Neural progenitor cell (in vitro differentiated cells): ENCODE data around the gene OR2A14. TPM values are rescaled to one million over a fixed set of nuclear protein-coding genes. Genes with fewer than 3 reads are reported as not detected.
"Not testable (repeated sequence)": the region's sequence is repeated elsewhere in the genome, so short reads cannot be mapped to it uniquely, and the experiment has no call there.

Experiments used
- DNase-seq: peaks from one replicate; pipeline ENCODE4 v3.0.0-alpha.2; 2016; ENCODE audit warnings: low spot score
- H2AFZ ChIP-seq: fragments of 200-600 bp; sonication (generic); replicated peaks from 2 replicates; pipeline ENCODE4 v1.6.1; 2016; ENCODE audit warnings: antibody characterized with exemption
- H3F3A ChIP-seq: fragments of 200-600 bp; sonication (generic); 2 replicates; pipeline ENCODE4 v1.6.1; 2016; ENCODE audit warnings: antibody characterized with exemption, low read depth
- H3K27ac ChIP-seq: fragments of 200-600 bp; sonication (generic); 2 replicates; pipeline ENCODE4 v1.5.1; 2016; ENCODE audit warnings: mild to moderate bottlenecking
- H3K27me3 ChIP-seq: fragments of 200-600 bp; sonication (generic); 2 replicates; pipeline ENCODE4 v1.6.1; 2016; ENCODE audit warnings: mild to moderate bottlenecking, moderate library complexity
- H3K36me3 ChIP-seq: fragments of 200-600 bp; sonication (generic); 2 replicates; pipeline ENCODE4 v1.5.1; 2016
- H3K4me1 ChIP-seq: fragments of 200-600 bp; sonication (generic); 2 replicates; pipeline ENCODE4 v1.6.1; 2016; ENCODE audit warnings: mixed run types
- H3K4me2 ChIP-seq: fragments of 200-600 bp; sonication (generic); 2 replicates; pipeline ENCODE4 v1.6.1; 2016
- H3K4me3 ChIP-seq: fragments of 200-600 bp; sonication (generic); 2 replicates; pipeline ENCODE4 v1.5.1; 2016
- H3K79me2 ChIP-seq: fragments of 200-600 bp; sonication (generic); 2 replicates; pipeline ENCODE4 v1.6.1; 2016; ENCODE audit warnings: low read depth
- H3K9ac ChIP-seq: fragments of 200-600 bp; sonication (generic); 2 replicates; pipeline ENCODE4 v1.6.1; 2016
- H3K9me3 ChIP-seq: fragments of 200-600 bp; sonication (generic); 2 replicates; pipeline ENCODE4 v1.5.1; 2016; ENCODE audit warnings: low read depth
- H4K20me1 ChIP-seq: fragments of 200-600 bp; sonication (generic); 2 replicates; pipeline ENCODE4 v1.6.1; 2016; ENCODE audit warnings: low read depth
- H3K27ac Mint-ChIP-seq: 3 replicates; pipeline ENCODE4 v1.8.0; 2021; ENCODE audit warnings: mixed read lengths
- H3K27me3 Mint-ChIP-seq: 2 replicates; pipeline ENCODE4 v1.8.0; 2022; ENCODE audit warnings: low read depth, mild to moderate bottlenecking, inconsistent platforms, moderate library complexity, mixed read lengths; ENCODE audit not compliant: insufficient read depth
- H3K36me3 Mint-ChIP-seq: 3 replicates; pipeline ENCODE4 v1.8.0; 2021; ENCODE audit warnings: mixed read lengths
- H3K4me1 Mint-ChIP-seq: 3 replicates; pipeline ENCODE4 v1.8.0; 2021; ENCODE audit warnings: mixed read lengths
- H3K4me3 Mint-ChIP-seq: 3 replicates; pipeline ENCODE4 v1.8.0; 2021; ENCODE audit warnings: mild to moderate bottlenecking, moderate library complexity, mixed read lengths
- H3K9me3 Mint-ChIP-seq: 3 replicates; pipeline ENCODE4 v1.8.0; 2020; ENCODE audit warnings: mixed read lengths
- EZH2 ChIP-seq: fragments of 200-600 bp; sonication (generic); IDR thresholded peaks from 2 replicates; pipeline ENCODE4 v1.6.1; 2017; ENCODE audit warnings: antibody characterized with exemption, mild to moderate bottlenecking, moderate library complexity
- EZH2phosphoT487 ChIP-seq: fragments of 200-600 bp; sonication (generic); IDR thresholded peaks from 2 replicates; pipeline ENCODE4 v1.6.1; 2017; ENCODE audit warnings: antibody characterized with exemption
- total RNA-seq: library from RNA; depleted of rRNA; stranded (reverse); fragments of >200 nt; gene quantifications from 2 replicates; pipeline ENCODE4 v1.2.3, GENCODE V29; 2015; ENCODE audit warnings: low replicate concordance
- TF ChIP-seq, protein P1 (sequence below): fragments of 200-600 bp; sonication (generic); IDR thresholded peaks from 2 replicates; pipeline ENCODE4 v1.5.1; 2017; ENCODE audit warnings: antibody characterized with exemption, mild to moderate bottlenecking

Gene OR2A14
- total RNA-seq, 1 donor from 2014 or later = not detected

DNA sequence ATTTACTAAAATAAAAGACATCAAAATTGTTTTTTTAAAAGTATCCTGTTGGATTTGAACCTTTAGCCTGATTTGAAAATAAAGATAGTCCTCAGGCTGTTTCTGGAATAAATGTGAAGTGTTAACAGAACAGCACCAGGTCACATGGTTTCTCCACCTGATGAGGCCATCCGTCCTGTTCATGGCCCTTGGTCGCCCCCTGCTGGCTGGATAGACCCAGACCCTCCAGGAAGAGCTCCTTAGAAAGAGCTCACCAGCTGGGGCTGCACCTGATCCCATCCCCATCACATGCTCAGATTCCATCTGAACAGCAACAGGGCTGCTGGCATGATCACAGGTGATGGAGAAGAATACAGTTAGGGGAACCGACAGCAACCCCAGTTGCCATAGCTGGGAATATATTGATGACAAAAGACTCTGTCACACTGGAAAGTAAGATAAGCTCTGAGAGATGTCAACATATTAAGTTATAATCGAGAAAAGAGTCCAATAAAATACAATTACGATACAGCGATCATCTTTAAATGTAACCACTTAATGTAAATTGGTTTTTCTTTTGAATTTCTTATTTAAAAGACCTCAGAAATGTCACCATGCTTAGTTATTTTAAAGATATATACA is 4.8 kb downstream of the OR2A14 start:
- no peaks in the 10 kb centered on the region for H3K36me3 Mint-ChIP-seq
- H3K4me3 Mint-ChIP-seq = no peak overlapping the region
- no peak overlapping the region for H3K4me3 ChIP-seq
- DNase-seq = peak; percentile 89
- no peaks in the 10 kb centered on the region for H4K20me1 ChIP-seq
- H3K27me3 Mint-ChIP-seq = peaks cover 2% of the 10 kb centered on the region
- no peak for TF ChIP-seq EZH2phosphoT487
- TF ChIP-seq, protein P1, sequence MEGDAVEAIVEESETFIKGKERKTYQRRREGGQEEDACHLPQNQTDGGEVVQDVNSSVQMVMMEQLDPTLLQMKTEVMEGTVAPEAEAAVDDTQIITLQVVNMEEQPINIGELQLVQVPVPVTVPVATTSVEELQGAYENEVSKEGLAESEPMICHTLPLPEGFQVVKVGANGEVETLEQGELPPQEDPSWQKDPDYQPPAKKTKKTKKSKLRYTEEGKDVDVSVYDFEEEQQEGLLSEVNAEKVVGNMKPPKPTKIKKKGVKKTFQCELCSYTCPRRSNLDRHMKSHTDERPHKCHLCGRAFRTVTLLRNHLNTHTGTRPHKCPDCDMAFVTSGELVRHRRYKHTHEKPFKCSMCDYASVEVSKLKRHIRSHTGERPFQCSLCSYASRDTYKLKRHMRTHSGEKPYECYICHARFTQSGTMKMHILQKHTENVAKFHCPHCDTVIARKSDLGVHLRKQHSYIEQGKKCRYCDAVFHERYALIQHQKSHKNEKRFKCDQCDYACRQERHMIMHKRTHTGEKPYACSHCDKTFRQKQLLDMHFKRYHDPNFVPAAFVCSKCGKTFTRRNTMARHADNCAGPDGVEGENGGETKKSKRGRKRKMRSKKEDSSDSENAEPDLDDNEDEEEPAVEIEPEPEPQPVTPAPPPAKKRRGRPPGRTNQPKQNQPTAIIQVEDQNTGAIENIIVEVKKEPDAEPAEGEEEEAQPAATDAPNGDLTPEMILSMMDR = peak; percentile 88
- H3K4me1 ChIP-seq = no peaks in the 10 kb centered on the region
- H3K9me3 Mint-ChIP-seq = no peaks in the 10 kb centered on the region
- H3K9me3 ChIP-seq = no peaks in the 10 kb centered on the region
- no peaks in the 10 kb centered on the region for H3K4me1 Mint-ChIP-seq
- no peaks in the 10 kb centered on the region for H3K27me3 ChIP-seq
- no peak overlapping the region for H3K27ac Mint-ChIP-seq
- no peak overlapping the region for H3K27ac ChIP-seq
- no peaks in the 10 kb centered on the region for H3F3A ChIP-seq
- H3K4me2 ChIP-seq = no peak overlapping the region
- H3K79me2 ChIP-seq = no peaks in the 10 kb centered on the region
- no peak overlapping the region for H3K9ac ChIP-seq
- H2AFZ ChIP-seq = peak overlapping the region; percentile 34
- no peaks in the 10 kb centered on the region for H3K36me3 ChIP-seq

DNA sequence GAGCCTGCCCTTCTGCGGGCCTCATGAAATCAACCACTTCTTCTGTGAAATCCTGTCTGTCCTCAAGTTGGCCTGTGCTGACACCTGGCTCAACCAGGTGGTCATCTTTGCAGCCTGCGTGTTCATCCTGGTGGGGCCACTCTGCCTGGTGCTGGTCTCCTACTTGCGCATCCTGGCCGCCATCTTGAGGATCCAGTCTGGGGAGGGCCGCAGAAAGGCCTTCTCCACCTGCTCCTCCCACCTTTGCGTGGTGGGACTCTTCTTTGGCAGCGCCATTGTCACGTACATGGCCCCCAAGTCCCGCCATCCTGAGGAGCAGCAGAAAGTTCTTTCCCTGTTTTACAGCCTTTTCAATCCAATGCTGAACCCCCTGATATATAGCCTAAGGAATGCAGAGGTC is 6.6 kb downstream of the OR2A14 start:
- H3F3A ChIP-seq, H3K79me2 ChIP-seq, H3K27me3 ChIP-seq, H3K36me3 Mint-ChIP-seq, DNase-seq, H3K4me2 ChIP-seq, H3K9me3 Mint-ChIP-seq, H3K9ac ChIP-seq, H3K36me3 ChIP-seq, H3K27ac ChIP-seq, H3K4me1 Mint-ChIP-seq, H3K4me3 ChIP-seq, H4K20me1 ChIP-seq, H3K9me3 ChIP-seq, H3K27me3 Mint-ChIP-seq, H2AFZ ChIP-seq, H3K27ac Mint-ChIP-seq, H3K4me3 Mint-ChIP-seq, H3K4me1 ChIP-seq: not testable (repeated sequence)

DNA sequence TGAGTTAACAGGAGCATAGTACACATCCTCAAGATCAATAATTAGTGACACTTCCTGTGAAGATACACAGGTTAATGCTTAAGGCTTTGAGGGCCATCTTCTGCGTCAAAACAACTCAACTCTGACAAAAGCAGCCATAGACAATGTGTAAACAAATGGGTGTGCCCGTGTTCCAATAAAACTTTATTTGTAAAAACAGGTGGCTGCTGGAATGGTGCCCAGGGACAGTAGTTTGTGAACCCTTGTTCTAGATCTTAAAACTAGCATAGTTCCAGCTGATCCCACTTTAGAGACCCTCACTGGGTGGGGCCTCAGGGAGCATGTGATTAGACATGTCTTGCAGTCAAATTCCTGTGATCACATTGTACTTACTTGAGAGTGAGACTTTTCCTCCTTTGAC is 7.8 kb downstream of the OR2A14 start:
- Mint-ChIP-seq H3K27me3 (peaks cover 2% of the 10 kb centered on the region), H3K27ac (no peak overlapping the region), H3K4me3 (no peak overlapping the region), H3K36me3 (no peaks in the 10 kb centered on the region), H3K4me1 (peaks cover 3% of the 10 kb centered on the region), H3K9me3 (no peaks in the 10 kb centered on the region)
- H3K79me2 ChIP-seq = no peaks in the 10 kb centered on the region
- H3K27me3 ChIP-seq = no peaks in the 10 kb centered on the region
- H4K20me1 ChIP-seq = no peaks in the 10 kb centered on the region
- no peaks in the 10 kb centered on the region for H3K4me1 ChIP-seq
- H3K9me3 ChIP-seq = no peaks in the 10 kb centered on the region
- H2AFZ ChIP-seq = no peak overlapping the region
- no peaks in the 10 kb centered on the region for H3F3A ChIP-seq
- H3K36me3 ChIP-seq = no peaks in the 10 kb centered on the region
- H3K27ac ChIP-seq = no peak overlapping the region
- no peak overlapping the region for H3K4me2 ChIP-seq
- no peak overlapping the region for H3K9ac ChIP-seq
- TF ChIP-seq, protein P1 = no peak
- TF ChIP-seq EZH2phosphoT487 = no peak
- no peak for TF ChIP-seq EZH2
- DNase-seq = no peak
- no peak overlapping the region for H3K4me3 ChIP-seq

DNA sequence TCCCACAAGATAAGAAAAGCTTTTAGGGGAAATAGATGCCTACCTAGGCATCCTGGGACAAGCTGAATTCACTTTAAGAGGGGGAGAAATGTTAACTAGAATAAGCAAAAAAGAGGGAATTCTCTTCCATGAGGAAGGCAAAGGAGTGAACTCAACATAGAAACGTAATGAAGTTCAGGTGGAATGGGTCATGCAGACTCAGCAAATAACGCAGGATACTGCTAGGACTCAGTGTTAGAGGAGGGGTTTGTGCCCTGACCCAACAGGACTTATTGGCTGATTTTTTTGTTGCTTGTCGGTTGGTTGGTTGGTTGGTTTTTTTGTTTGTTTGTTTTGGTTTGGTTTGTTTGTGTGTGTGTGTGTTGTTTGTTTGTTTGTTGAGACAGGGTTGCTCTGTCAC is 9.3 kb downstream of the OR2A14 start:
- H3K4me1 Mint-ChIP-seq = peaks cover 3% of the 10 kb centered on the region
- Histone ChIP-seq H3K4me3 (no peak overlapping the region), H3K9me3 (no peaks in the 10 kb centered on the region), H3K4me2 (no peak overlapping the region), H2AFZ (no peak overlapping the region), H3K4me1 (no peaks in the 10 kb centered on the region), H3K9ac (no peak overlapping the region), H3F3A (no peaks in the 10 kb centered on the region), H3K36me3 (no peaks in the 10 kb centered on the region), H3K27ac (no peak overlapping the region), H3K27me3 (no peaks in the 10 kb centered on the region), H4K20me1 (no peaks in the 10 kb centered on the region), H3K79me2 (no peaks in the 10 kb centered on the region)
- TF ChIP-seq EZH2phosphoT487 (no peak), EZH2 (no peak)
- TF ChIP-seq, protein P1 = no peak
- H3K27me3 Mint-ChIP-seq = peaks cover 3% of the 10 kb centered on the region
- H3K9me3 Mint-ChIP-seq = no peaks in the 10 kb centered on the region
- H3K27ac Mint-ChIP-seq = no peak overlapping the region
- no peaks in the 10 kb centered on the region for H3K36me3 Mint-ChIP-seq
- no peak for DNase-seq
- H3K4me3 Mint-ChIP-seq = no peak overlapping the region
